Stimulated activated CD4-positive, alpha-beta T cell treated with anti-CD3 and anti-CD28 coated beads, Interleukin-15, amount 100 ng/mL, for 24 hours (primary cell): Measurements from ENCODE around the gene PSMD13.

ENCODE experiments used
- DNase-seq: peaks from one replicate; pipeline ENCODE4 v3.0.0-alpha.2; 2020

The PSMD13 gene

DNA sequence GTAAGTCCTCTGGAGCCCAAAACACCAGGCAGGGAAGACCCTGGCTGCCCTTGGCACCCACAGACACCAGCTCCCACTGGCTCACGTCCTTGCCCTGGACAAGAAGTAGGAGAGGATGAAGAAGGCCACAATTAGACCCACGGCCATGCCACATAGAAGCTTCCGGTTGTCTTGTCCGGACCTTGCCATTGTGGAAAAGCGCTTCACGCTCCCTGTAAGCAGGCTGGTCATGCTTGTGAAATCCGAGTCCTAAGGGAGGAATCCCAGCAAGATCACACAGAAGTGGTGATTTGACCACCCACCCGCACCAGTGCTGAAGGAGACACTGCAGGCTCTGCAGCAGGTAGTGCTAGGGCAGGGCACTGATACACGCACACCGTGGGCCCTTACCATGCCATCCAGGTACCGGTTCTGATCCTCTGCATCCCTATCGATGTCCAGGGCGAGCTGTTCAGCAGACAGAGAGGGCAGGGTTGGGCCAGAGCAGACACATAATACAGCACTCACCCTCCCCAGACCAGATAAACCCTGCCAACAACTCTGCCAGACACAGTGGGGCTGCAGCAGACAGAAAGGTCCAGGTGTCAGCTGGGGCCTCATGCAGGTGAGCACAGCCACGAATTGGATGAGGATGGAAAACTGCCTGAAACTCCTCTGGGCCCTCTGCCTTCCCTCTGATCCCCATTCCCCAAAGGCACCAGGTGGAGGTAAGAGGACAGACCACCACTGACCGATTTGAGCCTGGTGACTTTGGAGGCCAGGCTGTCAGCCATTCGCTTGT, 31.4 kb upstream of the PSMD13 start:
- no peak for DNase-seq

DNA sequence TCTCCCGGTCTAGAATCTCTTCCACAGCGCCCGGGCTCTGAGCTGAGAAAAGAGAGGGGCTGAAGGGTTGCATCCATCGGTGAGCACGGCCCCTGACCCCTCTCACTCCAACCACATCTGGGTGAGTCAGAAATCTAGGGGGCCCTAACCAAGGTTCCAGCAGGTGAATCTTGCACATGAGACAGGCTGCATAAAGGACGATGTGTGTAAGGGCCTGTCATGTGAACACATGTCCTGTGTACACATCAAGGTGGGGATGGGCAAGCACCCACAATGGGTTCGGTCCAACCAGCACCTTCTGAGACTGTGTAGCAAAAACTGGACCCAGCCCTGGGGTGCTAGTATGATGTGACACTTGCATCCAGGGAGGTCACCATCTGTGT, 30.8 kb upstream of the PSMD13 start:
- no peak for DNase-seq

DNA sequence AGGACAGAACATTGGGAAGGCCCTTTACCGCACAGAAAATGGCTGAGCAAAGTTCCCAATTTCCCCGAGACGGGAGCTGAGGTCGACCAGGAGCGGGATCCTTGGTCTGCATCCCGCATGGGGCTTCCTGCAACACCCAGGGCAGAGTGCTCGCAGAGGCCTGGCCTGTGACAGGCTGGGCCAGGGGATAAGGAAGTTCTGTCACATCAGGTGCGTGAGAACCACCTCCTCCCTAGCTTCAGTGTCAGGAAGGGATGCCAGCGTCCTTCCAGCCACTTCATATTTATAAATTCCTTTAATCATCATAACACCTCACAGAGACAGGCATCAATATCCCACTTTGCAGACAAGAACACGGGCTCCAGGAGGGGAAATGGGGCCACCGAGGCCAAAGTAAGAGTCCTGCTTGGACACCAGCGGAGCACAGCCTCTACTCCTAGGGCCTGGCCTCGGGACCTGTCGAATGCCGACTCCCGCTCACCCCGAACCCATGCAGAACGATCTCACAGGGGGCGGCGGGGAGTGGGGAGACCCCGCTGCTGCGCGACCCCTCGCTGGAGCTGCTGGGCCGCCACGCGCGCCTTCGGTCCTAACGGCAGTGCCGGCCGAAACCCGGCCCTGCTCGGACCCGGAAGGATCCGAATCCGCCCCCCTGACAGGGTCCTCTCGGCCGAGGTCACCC, 30.1 kb upstream of the PSMD13 start:
- DNase-seq, result peak; percentile 38

DNA sequence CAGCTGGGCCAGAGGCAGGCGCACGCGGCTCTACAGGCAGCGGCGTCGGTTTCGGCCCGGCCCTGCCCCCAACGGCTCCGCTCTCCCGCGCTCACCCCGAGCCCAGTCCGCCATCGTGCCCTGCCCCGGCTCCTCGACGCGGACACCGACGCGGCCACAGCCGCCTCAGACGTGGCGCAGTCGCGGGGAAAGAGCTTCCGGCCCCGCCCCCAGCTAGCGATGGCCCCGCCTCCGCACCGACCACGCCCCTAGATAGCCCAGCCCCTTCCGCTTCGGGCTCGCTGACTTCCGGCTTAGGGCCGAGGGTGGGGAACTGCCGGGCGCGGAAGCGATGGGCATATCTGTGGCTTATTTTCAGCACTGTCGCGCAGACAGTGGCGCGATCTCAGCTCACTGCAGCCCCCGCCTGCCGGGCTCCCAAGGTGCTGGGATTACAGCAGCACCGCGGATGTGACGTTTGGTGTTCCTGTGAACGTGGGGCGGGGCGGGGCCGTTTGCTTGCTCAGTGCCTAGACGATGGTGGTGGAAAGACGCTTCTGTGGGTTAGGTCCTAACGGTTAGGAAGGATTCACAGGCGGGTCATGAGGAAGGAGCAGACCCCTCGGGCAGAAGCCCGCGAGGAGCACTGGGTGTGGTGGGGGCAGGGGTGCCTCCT, 29.4 kb upstream of the PSMD13 start, which contains the start of the genes BET1L and RIC8A:
TSS of gene BET1L (minus strand) at position 192 of the 655 bp plus-strand sequence. CDS start at position 114, 78 bp downstream.
TSS of gene RIC8A (plus strand) at position 501 of the 655 bp plus-strand sequence. CDS start 1,147 bp downstream, outside the sequence.
- DNase-seq, result peak; percentile 99

DNA sequence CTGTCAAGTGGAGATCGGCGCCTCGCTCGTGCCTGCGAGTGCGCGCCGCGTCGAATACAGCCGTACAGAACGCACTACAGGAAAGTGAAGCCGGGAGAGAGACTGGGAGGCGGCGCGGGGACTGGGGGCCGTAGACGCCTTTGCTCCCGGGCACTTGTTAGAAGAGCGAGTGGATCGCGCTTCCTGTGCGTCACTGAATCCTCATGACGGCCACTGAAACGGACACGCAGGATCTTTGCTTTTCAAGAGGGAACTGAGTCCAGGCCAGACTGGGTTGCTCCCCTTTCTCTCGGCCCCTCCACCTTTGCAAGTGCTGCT, 29.0 kb upstream of the PSMD13 start:
- no peak for DNase-seq

DNA sequence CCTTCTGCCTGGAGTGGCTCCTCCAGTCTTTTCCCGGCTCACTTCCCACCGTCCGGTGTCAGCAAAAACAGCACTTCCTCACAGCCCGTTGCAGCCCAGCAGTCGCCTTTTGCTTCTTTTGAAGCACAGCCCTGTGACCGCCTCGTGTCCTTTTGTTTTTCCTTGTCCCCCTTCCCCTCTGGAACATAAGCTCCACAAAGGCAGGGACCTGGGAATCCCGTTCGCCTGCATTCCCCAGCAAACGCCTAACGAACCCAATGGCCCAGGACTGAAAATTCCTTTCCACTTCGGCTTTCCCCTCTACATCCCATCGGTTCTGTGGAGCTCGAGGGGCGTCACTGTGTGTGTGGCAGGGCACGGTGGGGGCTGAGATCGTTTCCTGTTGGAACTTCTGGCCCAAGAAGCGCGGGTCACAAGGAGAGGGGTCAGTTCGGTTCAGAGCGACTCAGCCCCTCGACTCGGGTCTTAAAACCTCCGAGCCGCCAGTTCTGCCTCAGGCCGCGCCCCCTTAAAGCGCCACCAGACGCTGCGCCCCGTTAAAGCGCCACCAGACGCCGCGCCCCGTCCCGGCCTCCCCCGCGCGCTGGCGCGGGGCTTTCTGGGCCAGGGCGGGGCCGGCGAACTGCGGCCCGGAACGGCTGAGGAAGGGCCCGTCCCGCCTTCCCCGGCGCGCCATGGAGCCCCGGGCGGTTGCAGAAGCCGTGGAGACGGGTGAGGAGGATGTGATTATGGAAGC, 28.4 kb upstream of the PSMD13 start:
- DNase-seq, result peak; percentile 89

DNA sequence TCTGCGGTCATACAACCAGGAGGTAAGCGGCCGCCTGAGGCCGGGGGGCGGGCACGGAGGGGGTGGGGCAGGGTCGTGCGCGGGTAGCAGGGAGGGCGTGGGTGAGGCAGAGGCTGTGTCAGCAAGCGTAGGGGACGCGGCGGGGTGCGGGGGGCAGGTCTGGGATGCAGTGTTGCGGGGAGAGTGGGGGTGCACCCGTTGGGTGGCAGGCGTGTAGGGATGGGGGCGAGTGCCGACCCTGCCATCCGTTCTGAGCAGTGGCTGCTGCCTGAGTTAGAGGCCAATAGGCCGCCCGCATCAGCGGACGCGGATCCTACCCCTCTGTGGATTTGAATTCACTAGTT, 27.9 kb upstream of the PSMD13 start:
- DNase-seq, result no peak

DNA sequence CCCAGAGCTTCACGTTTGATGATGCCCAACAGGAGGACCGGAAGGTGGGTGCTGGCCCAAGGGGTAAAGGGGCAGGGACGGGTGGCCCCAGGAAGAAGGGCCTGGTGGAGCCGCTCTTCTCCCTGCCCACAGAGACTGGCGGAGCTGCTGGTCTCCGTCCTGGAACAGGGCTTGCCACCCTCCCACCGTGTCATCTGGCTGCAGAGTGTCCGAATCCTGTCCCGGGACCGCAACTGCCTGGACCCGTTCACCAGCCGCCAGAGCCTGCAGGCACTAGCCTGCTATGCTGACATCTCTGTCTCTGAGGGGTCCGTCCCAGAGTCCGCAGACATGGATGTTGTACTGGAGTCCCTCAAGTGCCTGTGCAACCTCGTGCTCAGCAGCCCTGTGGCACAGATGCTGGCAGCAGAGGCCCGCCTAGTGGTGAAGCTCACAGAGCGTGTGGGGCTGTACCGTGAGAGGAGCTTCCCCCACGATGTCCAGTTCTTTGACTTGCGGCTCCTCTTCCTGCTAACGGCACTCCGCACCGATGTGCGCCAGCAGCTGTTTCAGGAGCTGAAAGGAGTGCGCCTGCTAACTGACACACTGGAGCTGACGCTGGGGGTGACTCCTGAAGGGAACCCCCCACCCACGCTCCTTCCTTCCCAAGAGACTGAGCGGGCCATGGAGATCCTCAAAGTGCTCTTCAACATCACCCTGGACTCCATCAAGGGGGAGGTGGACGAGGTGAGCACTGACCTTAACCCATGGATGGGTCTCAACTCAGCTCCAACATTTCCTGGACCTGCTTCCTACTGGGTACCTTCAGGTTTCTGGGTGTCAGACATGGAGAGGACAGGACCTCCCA, 27.3 kb upstream of the PSMD13 start:
- no peak for DNase-seq

DNA sequence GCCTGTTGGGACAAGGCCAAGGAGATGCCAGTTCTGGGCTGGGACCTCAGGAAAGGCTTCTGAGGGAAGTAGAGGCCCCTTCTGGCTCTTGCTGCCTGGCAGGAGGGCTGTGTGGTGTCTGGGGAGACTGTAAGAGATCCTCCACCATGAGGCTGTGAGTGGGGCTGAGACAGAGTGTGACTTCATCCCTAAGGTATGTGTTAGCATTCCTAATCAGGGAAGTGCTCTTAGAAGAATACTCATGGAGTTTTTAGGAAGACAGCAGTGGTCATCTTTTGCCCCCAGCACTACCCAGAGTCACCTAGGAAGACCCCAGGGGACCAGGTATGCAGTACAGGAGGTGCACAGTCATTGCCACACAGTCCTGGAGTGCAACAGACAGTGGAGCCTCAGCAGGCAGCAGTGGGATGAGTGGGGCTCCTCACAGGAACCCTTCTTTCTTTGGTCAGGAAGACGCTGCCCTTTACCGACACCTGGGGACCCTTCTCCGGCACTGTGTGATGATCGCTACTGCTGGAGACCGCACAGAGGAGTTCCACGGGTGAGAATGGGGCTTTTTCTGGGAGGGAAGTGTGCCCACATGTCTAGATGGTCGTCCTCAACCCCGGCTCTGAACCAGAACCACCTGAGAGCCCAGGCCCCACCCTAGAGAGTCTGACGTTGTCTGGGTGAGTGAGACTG, 26.5 kb upstream of the PSMD13 start:
- DNase-seq, result no peak

DNA sequence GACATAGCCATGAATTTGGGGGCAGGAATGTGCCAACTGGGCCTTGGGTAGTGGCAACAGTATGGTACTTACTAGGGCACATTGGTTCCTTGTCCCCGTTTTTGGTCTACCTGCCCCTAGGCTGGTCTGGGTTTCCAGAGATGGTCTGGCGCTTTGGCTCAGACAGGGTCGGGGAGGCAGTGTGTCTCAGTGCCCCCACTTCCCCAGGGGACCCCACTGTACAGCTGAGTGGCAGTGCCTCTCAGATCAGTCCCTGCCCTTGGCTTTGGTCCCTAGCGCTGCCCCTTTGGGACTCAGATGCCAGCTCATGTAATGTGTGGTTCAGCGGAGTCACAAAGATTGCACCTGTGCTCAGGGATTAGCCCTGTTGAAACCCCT, 26.0 kb upstream of the PSMD13 start:
- no peak for DNase-seq

DNA sequence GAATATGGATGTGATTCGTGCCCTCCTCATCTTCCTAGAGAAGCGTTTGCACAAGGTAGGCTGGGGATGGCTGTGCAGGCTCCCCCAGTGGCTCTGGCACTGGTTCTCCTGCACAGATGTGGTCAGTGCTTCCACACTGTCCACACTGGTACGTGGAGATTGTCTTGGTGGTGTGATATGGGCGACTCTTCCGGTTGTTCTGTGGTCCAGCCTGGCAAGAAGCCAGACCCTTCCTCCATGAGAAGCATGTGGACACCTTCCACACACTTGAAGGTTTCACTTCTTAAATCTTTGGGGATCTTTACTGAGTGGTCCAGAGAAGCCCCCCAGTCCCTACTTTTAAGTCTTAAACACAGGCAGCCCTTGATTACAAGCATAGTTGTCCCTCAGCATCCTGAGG, 25.5 kb upstream of the PSMD13 start:
- no peak for DNase-seq

DNA sequence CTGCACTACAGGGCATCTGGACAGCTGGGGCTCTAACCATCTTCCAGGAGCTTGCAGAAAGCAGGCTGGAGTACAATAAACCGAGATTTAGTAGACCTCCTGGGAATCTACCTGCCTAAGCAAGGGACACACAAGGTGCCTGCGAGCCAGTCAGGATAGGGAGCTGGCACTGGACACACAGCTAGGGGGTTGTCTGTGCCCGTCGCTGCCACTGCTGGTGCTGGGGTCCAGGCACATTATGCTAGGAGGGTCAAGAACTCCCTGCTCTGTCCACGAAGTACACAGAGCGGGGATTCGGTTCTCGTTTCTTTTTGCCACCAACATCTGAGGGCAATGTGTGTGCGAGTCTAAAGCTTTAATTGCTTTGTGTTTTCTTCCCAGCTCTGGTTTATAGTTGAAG, 25.0 kb upstream of the PSMD13 start:
- DNase-seq, result no peak

DNA sequence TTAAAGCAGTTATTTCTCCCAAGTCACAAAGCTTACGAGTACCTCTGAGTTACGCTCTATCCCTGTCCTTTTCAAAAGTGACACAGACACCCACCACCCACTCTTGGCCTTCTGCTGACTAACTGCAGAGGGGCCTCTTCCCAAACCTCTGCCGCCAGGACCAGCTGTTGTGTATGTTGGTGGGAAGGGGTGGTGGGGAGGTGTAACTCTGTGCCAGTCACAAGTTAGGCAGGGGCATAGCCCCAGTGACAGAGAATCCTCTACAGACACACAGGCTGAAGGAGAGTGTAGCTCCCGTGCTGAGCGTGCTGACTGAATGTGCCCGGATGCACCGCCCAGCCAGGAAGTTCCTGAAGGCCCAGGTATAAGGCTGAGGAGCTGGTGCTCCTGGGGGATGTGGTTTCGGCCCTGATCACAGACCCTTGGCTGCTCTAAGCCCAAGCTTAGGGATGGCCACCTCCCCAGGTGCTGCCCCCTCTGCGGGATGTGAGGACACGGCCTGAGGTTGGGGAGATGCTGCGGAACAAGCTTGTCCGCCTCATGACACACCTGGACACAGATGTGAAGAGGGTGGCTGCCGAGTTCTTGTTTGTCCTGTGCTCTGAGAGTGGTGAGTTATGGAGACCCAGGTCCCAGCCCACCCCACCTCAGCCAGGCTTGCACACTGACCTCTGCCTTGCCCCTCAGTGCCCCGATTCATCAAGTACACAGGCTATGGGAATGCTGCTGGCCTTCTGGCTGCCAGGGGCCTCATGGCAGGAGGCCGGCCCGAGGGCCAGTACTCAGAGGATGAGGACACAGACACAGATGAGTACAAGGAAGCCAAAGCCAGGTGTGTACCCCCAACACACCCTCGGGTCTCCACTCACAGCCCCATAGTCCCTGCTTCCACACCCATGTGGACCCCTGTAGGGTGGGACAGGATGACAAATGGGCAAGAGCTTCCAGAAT, 24.4 kb upstream of the PSMD13 start:
- no peak for DNase-seq

DNA sequence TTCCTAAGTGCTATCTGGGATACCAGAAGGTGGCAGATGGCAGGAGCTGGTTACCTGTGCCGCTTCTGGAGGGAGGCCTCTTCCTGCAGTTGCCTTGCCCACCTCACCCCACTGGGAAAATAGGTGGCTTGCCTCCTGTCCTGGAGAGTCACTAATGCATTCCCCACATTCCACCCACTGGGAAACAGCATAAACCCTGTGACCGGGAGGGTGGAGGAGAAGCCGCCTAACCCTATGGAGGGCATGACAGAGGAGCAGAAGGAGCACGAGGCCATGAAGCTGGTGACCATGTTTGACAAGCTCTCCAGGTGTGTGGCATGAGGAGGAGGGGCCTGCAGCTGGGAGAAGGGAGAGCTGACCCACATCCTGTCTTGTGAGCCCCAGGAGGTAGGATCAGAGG, 23.7 kb upstream of the PSMD13 start:
- no peak for DNase-seq

DNA sequence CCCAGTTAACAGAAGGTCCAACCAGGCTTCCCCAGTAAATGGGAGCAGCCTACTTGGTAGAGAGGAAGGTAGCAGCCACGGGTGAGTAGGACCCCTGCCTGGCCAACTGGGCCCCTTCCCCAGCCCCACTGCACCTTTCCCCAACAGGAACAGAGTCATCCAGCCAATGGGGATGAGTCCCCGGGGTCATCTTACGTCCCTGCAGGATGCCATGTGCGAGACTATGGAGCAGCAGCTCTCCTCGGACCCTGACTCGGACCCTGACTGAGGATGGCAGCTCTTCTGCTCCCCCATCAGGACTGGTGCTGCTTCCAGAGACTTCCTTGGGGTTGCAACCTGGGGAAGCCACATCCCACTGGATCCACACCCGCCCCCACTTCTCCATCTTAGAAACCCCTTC, 22.7 kb upstream of the PSMD13 start:
- no peak for DNase-seq

DNA sequence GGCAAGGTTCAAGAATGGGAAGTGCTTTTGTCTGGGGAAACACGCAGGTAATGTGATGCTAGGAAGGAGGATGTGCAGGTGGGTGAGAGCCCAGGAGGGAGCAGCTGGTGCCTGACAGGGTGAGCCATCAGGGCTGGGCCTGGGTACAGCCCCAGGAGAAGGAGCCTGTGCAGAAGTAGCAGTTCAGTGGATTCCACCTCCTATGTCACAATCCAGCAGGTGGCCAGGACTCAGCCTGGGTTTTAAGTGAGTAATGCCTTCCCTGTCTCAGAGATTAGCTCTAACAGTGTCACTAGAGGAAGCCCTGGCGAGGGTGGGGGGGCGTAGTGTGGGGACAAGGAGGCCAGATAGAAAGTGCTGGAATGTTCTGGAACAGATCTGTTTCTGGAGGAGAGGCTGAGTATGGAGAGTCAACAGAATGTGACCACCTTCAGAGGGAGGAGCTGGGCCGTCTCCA, 21.2 kb upstream of the PSMD13 start:
- no peak for DNase-seq

DNA sequence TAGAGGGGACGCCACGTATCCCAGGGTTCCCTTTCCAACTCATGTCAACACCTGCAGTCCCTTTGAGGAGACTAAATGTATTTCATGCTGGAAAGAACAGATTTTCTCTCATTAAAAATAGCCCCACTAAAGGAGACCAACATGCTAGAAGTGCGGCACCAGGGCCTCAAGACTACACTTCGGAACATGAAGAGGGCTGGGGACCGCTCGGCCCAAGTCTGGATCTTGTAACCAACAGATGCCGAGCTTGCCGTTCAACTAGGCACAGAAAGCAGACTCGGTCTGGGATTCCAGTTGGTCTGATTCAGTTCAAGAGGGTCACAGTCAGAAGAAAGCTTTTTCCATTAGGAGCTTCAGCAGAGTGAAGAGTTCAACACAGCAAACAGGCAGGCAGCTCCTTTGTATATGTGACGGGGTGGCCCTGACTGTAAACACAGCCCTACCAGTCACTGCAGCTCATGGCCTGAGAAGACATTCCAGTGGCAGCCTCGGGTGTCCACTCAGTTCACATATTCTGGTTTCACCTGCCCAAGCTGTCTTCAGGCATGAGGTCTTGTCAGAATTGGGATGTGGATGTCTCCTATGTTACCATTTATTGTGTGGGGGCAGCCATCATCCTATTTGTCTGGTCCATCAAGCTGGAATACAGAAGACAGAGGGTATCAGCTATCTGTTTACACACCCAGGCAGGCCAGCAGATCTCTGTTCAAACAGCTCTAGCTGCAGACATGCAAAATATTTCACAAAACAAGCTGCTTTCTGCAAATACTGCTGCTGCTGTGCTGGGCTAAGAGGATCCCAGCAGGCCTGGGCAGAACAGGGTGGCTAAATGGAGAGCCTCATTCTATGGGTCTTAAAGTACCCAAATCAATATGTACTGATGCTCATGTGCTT, 20.4 kb upstream of the PSMD13 start:
- DNase-seq, result no peak

DNA sequence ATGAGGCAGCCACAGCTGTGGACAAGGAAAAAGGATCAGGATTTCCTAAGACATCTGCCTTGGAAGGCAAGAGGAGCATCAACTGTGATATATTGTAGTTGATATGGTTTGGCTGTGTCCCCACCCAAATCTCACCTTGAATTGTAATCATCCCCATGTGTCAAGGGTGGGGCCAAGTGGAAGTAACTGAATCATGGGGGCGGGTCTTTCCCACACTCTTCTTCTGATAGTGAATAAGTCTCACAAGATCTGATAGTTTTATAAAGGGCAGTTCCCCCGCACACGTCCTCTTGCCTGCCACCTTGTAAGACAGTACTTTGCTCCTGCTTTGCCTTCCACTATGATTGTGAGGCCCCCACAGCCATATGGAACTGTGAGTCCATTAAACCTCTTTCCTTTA, 19.1 kb upstream of the PSMD13 start:
- no peak for DNase-seq

DNA sequence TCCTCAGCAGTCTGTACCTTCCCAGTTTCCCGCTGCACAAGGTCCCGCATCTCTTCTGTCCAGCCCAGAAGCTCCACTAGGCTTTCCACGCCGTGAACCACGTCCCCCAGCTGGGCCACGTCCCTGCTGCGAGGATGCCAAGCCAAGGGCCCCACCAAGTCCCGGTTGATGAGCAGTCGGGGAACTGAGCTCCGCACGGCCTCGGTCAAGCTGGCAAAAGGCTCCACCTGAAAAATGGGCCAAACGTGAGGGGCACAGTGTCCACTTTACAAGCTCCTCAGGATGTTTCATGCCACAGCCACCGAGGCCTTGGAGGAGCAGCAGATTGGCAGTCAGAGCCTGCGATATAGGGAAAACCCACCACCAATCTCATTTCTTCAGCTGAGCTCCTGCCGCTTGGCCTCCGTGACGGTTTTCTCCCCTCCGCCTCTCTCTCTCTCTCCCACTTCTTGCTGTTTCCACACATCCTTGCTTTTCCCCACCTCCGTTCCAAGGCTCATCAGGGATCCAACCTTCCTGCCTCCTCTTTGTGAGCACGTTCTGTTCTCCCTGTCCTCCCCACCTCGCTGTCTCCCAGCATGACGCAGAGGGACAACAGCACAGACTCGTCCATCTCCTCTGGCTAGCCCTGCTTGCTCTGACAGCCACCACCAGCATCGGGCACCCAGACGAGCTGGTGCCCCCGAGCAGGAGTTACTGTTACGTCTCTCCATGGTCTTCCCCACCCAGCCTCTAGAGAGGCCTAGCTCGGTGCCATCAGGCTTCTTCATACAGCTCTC, 17.8 kb upstream of the PSMD13 start:
- DNase-seq, result no peak
